PC-9 (cell line): ENCODE data around the gene ADGRA1. TPM values are rescaled to one million over a fixed set of nuclear protein-coding genes. Genes with fewer than 3 reads are reported as not detected.

Source experiments
- BruUV-seq: library from RNA; stranded (reverse); fragments of 400-500 nt; replicated peaks from 2 replicates; lab custom pipeline; 2021; lab: Mats Ljungman, UMichigan
- CTCF ChIA-PET: fragments of 300-600 bp; sonication (Branson Sonifier 250); formaldehyde crosslinking; loops from one replicate; lab custom pipeline; 2022; ENCODE audit warnings: antibody characterized with exemption; lab: Charles Lee
- POLR2A ChIA-PET: fragments of 300-600 bp; sonication (Branson Sonifier 250); formaldehyde crosslinking; loops from one replicate; lab custom pipeline; 2022; ENCODE audit warnings: antibody characterized with exemption; ENCODE audit not compliant: unreplicated experiment; lab: Charles Lee
- DNase-seq, 2 experiments: peaks; one replicate each; pipeline versions ENCODE4 v3.0.0 to v3.0.0-alpha.2; 2015 to 2022; ENCODE audit warnings: mixed read lengths in 1 of 2
- H2AFZ ChIP-seq: fragments of 200-600 bp; sonication (generic); 2 replicates; pipeline ENCODE4 v1.8.1; 2017; ENCODE audit warnings: antibody characterized with exemption
- H3F3A ChIP-seq: fragments of 200-600 bp; sonication (generic); 2 replicates; pipeline ENCODE4 v1.8.1; 2017; ENCODE audit warnings: antibody characterized with exemption, mild to moderate bottlenecking, low read depth; ENCODE audit not compliant: insufficient read depth
- H3K27ac ChIP-seq: fragments of 200-600 bp; sonication (generic); 2 replicates; pipeline ENCODE4 v1.6.1; 2016; ENCODE audit warnings: mixed run types
- H3K27me3 ChIP-seq: fragments of 200-600 bp; sonication (generic); 2 replicates; pipeline ENCODE4 v1.6.1; 2016; ENCODE audit warnings: low read depth, mixed run types; ENCODE audit not compliant: insufficient read depth
- H3K36me3 ChIP-seq: fragments of 200-600 bp; sonication (generic); 2 replicates; pipeline ENCODE4 v1.6.1; 2016; ENCODE audit warnings: low read depth, mixed run types
- H3K4me1 ChIP-seq: fragments of 200-600 bp; sonication (generic); replicated peaks from 2 replicates; pipeline ENCODE4 v1.6.1; 2016; ENCODE audit warnings: mixed run types; ENCODE audit not compliant: insufficient read depth
- H3K4me2 ChIP-seq: fragments of 200-600 bp; sonication (generic); 2 replicates; pipeline ENCODE4 v1.6.1; 2017; ENCODE audit warnings: mixed run types
- H3K4me3 ChIP-seq: fragments of 200-600 bp; sonication (generic); 2 replicates; pipeline ENCODE4 v1.6.1; 2016; ENCODE audit warnings: mixed run types
- H3K79me2 ChIP-seq: fragments of 200-600 bp; sonication (generic); 2 replicates; pipeline ENCODE4 v1.6.1; 2017; ENCODE audit warnings: low read depth, mixed run types
- H3K9me2 ChIP-seq: fragments of 200-600 bp; sonication (generic); 2 replicates; pipeline ENCODE4 v1.8.1; 2017; ENCODE audit warnings: mild to moderate bottlenecking; ENCODE audit not compliant: insufficient read depth
- H3K9me3 ChIP-seq: fragments of 200-600 bp; sonication (generic); 2 replicates; pipeline ENCODE4 v1.8.1; 2016; ENCODE audit warnings: low read depth; ENCODE audit not compliant: insufficient read depth
- H4K20me1 ChIP-seq: fragments of 200-600 bp; sonication (generic); 2 replicates; pipeline ENCODE4 v1.8.1; 2017; ENCODE audit not compliant: insufficient read depth
- EZH2 ChIP-seq: fragments of 200-600 bp; sonication (generic); IDR thresholded peaks from 2 replicates; pipeline ENCODE4 v1.8.0; 2017; ENCODE audit warnings: antibody characterized with exemption, low read depth
- intact Hi-C: fragments of 100-400 bp; cut with micrococcal nuclease; formaldehyde crosslinking; loops from one replicate; pipeline ENCODE4 v1.10.0; 2022; ENCODE audit not compliant: unreplicated experiment
- total RNA-seq: library from RNA; stranded (reverse); gene quantifications from 2 replicates; pipeline ENCODE4 v1.2.3, GENCODE V29; 2021
- TF ChIP-seq, protein P1 (sequence below): fragments of 200-600 bp; sonication (generic); conservative IDR thresholded peaks from 2 replicates; pipeline ENCODE4 v1.6.1; 2017; ENCODE audit warnings: mixed run types, antibody characterized with exemption, mild to moderate bottlenecking, moderate library complexity

Gene ADGRA1
- total RNA-seq, 1 experiment from 2014 or later: not detected

DNA sequence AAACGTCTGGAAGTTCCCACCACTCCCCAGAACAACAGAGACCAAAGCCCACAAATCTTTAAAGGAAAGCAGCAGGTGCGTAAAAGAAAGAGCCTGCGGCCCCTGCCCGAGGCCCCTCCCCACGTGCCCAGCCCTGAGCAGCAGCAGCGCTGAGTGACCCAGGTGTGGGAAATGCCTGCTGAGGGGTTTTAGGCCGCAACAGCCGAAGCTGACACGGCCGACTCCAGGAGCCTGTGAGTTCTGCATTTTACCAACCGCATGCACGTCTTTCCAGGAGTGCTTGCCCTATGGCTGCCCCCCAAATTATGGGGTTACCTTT is 70.7 kb downstream of the ADGRA1 start:
- no peak for DNase-seq
- ChIA-PET POLR2A (no interaction called here), CTCF (interaction anchor here (0.6 kb wide), 1 partner anchor 1315 kb away, joined by 6 read pairs; no protein-coding TSS in a partner anchor)
- Histone ChIP-seq H4K20me1 (no peaks in the 10 kb centered on the region), H2AFZ (no peak overlapping the region), H3K36me3 (no peaks in the 10 kb centered on the region), H3K9me3 (no peaks in the 10 kb centered on the region), H3K9me2 (no peaks in the 10 kb centered on the region), H3K4me3 (no peak overlapping the region), H3K27me3 (peaks cover 14% of the 10 kb centered on the region), H3F3A (no peaks in the 10 kb centered on the region), H3K4me1 (no peaks in the 10 kb centered on the region), H3K79me2 (no peaks in the 10 kb centered on the region), H3K27ac (no peak overlapping the region), H3K4me2 (no peak overlapping the region)
- TF ChIP-seq EZH2: no peak
- intact Hi-C loops: no loop called here
- BruUV-seq: no TSS peak

DNA sequence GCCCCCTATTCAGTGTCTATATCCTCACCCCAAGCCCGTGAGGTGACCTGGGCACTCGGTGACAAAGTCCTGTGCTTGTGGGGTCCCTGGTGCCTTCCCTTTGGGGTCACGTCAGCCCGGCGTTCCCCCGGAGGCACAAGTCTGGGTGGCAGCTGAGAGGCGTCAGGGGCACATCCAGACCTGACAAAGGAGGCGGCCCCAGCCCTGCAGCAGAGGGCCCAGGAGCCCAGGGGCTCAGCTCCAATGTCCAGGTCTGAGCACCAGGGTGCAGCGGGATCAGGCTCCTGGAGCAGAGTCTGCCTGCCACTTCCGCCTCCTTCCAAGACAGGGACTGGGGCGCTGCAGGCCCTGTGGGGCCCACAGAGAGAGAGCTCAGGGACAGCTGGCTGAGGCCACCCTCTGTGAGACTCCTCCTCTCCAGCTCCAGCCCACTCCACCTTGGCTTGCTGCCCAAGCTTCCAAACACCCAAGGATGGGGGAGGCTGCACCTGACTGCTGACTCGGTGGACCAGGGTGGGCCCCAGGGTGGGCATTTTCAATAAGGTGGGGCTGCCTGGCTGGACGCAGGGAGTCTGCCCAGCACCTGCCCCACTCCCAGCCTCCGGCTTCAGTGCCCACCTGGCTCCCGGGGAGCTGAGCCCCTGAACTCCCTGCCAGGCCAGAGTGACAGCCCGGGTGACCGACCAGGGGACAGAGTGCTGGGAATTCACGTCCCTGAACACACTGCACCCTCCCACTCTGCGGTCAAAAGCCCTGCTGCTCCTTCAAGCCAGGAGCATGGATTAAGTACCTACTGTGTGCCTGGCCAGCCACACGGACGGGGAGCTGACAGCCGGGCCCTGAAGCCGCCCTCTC is 71.3 kb downstream of the ADGRA1 start:
- Histone ChIP-seq H3F3A (no peaks in the 10 kb centered on the region), H4K20me1 (no peaks in the 10 kb centered on the region), H3K27ac (no peak overlapping the region), H3K4me3 (no peak overlapping the region), H3K4me2 (no peak overlapping the region), H3K36me3 (no peaks in the 10 kb centered on the region), H3K79me2 (no peaks in the 10 kb centered on the region), H3K9me2 (no peaks in the 10 kb centered on the region), H3K27me3 (peaks cover 10% of the 10 kb centered on the region), H3K4me1 (no peaks in the 10 kb centered on the region), H2AFZ (no peak overlapping the region), H3K9me3 (no peaks in the 10 kb centered on the region)
- BruUV-seq: no TSS peak
- ChIA-PET CTCF (interaction anchor here (0.6 kb wide), 1 partner anchor 1316 kb away, joined by 6 read pairs; no protein-coding TSS in a partner anchor), POLR2A (no interaction called here)
- no peak for TF ChIP-seq EZH2
- intact Hi-C loops: no loop called here
- peak in 1 of 2 experiments; percentile 9 for DNase-seq

DNA sequence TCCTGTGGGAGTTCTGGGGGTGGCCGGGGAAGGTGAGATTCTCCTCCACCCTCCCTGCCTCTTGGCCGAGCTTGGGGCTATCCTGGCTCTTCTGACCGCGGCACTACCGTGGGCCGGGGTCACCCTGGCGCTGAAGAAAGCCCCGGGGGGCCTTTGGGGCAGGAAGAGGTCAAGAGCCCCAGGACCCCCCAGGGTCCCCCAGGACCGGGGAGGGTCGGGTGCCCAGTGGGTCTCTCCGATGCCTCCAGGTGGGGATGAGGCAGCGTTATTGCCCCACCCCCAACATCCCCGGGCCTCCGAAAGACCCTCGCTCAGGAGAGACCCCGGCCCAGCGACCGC is 71.9 kb downstream of the ADGRA1 start:
- no peak overlapping the region for H3K4me3 ChIP-seq
- POLR2A ChIA-PET: no interaction called here
- no peak for TF ChIP-seq EZH2
- TF ChIP-seq, protein P1, sequence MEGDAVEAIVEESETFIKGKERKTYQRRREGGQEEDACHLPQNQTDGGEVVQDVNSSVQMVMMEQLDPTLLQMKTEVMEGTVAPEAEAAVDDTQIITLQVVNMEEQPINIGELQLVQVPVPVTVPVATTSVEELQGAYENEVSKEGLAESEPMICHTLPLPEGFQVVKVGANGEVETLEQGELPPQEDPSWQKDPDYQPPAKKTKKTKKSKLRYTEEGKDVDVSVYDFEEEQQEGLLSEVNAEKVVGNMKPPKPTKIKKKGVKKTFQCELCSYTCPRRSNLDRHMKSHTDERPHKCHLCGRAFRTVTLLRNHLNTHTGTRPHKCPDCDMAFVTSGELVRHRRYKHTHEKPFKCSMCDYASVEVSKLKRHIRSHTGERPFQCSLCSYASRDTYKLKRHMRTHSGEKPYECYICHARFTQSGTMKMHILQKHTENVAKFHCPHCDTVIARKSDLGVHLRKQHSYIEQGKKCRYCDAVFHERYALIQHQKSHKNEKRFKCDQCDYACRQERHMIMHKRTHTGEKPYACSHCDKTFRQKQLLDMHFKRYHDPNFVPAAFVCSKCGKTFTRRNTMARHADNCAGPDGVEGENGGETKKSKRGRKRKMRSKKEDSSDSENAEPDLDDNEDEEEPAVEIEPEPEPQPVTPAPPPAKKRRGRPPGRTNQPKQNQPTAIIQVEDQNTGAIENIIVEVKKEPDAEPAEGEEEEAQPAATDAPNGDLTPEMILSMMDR: no peak
- no peaks in the 10 kb centered on the region for H3K36me3 ChIP-seq
- H3F3A ChIP-seq: no peaks in the 10 kb centered on the region
- no peak for DNase-seq
- CTCF ChIA-PET: no interaction called here
- H3K27ac ChIP-seq: no peak overlapping the region
- H3K79me2 ChIP-seq: no peaks in the 10 kb centered on the region
- no peaks in the 10 kb centered on the region for H4K20me1 ChIP-seq
- H3K4me2 ChIP-seq: no peak overlapping the region
- H2AFZ ChIP-seq: no peak overlapping the region
- intact Hi-C loops: no loop called here
- H3K27me3 ChIP-seq: peaks cover 4% of the 10 kb centered on the region
- no peaks in the 10 kb centered on the region for H3K9me3 ChIP-seq
- H3K4me1 ChIP-seq: no peaks in the 10 kb centered on the region
- BruUV-seq: no TSS peak
- no peaks in the 10 kb centered on the region for H3K9me2 ChIP-seq

DNA sequence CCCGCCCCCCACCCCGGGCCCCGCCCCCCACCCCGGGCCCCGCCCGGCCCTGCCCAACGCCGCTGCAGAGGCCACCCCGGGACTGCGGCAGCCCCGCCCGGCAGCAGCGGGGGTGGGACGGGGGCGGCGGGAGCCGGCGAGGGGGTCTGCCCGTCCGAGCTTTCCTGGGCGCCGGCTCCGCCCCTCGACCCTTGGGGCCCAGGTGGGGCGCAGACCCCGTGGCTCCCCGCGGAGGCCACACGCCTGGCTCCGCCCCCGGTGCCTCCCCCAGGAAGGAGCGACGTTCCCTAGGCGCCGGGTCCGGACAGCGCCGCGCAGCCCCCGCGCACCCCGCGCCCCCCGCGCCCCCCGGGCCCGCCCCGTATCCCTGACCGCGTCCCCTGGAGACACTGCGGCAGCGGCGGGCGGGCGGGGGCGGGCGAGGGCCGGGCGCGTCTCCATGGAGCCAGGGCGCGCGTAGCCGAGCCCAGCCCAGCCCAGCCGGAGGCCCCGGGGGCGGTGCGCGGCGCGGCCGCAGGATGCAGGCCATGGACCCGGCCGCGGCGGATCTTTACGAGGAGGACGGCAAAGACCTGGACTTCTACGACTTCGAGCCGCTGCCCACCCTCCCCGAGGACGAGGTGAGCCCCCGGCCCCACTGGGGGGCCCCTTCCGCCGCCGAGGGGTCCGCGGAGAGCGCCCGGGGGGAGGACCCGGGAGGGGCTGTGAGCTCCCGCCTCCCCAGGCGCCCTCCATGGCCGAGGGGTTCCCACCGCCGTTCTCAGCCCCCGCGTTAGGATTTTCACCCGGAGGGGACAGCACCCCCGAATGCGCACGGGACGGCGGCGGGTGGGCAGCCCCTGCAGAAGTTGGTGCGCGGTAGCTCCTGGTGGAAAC is 72.5 kb downstream of the ADGRA1 start, which contains the start of gene KNDC1:
TSS of gene KNDC1 (plus strand) at position 270 of the 876 bp plus-strand sequence. CDS start at position 519, 249 bp downstream.
- CTCF ChIA-PET: interaction anchor here (0.6 kb wide), 1 partner anchor 50 kb away, joined by 9 read pairs; no protein-coding TSS in a partner anchor
- H3K4me1 ChIP-seq: no peaks in the 10 kb centered on the region
- no peaks in the 10 kb centered on the region for H3K9me2 ChIP-seq
- H3K36me3 ChIP-seq: no peaks in the 10 kb centered on the region
- no peaks in the 10 kb centered on the region for H3K9me3 ChIP-seq
- no peaks in the 10 kb centered on the region for H4K20me1 ChIP-seq
- H3K27me3 ChIP-seq: no peaks in the 10 kb centered on the region
- POLR2A ChIA-PET: no interaction called here
- BruUV-seq: no TSS peak
- DNase-seq: peak in 1 of 2 experiments; percentile 32
- H3K4me3 ChIP-seq: peak within 1 kb of the TSS; percentile 39; the same call in 1 of the 2 replicates
- peak within 1 kb of the TSS; percentile 47; the same call in 1 of the 2 replicates for H3K4me2 ChIP-seq
- H3K79me2 ChIP-seq: no peaks in the 10 kb centered on the region
- H2AFZ ChIP-seq: no peak within 1 kb of the TSS
- H3F3A ChIP-seq: no peaks in the 10 kb centered on the region
- no peak for TF ChIP-seq EZH2
- TF ChIP-seq, protein P1: no peak
- no peak within 1 kb of the TSS for H3K27ac ChIP-seq
- intact Hi-C loops: no loop called here
